T-helper 1 cell treated with Interleukin-12 subunit alpha and Interleukin-12 subunit beta and Interleukin-4 antibody, amounts not matched to agents 30 μg/mL and 1 μg/mL, for 36 hours (primary cell): ENCODE results near the gene SUMO4.

Experiments
- H3K27ac Mint-ChIP-seq: one replicate; pipeline ENCODE4 v1.8.0; 2021; ENCODE audit warnings: mild to moderate bottlenecking, mixed read lengths
- H3K27me3 Mint-ChIP-seq: one replicate; pipeline ENCODE4 v1.8.0; 2021; ENCODE audit warnings: low read depth, mixed read lengths
- H3K36me3 Mint-ChIP-seq: one replicate; pipeline ENCODE4 v1.8.0; 2021; ENCODE audit warnings: low read depth, mixed read lengths
- H3K4me1 Mint-ChIP-seq: one replicate; pipeline ENCODE4 v1.8.0; 2021; ENCODE audit warnings: low read depth, mixed read lengths
- H3K4me3 Mint-ChIP-seq: one replicate; pipeline ENCODE4 v1.8.0; 2021; ENCODE audit warnings: mild to moderate bottlenecking, moderate library complexity, mixed read lengths
- H3K9me3 Mint-ChIP-seq: one replicate; pipeline ENCODE4 v1.8.0; 2021; ENCODE audit warnings: mixed read lengths

SUMO4 gene

GRCh38 chr6:149445573-149445972 lies 45.5 kb downstream of the SUMO4 start:
- Mint-ChIP-seq H3K27me3 (no peaks in the 10 kb centered on the region), H3K27ac (no peak overlapping the region), H3K4me1 (peaks cover 6% of the 10 kb centered on the region), H3K36me3 (peaks cover 19% of the 10 kb centered on the region), H3K4me3 (no peak overlapping the region), H3K9me3 (no peaks in the 10 kb centered on the region)

GRCh38 chr6:149446791-149447376 lies 46.8 kb downstream of the SUMO4 start:
- Mint-ChIP-seq H3K27me3 (no peaks in the 10 kb centered on the region), H3K27ac (peak overlapping the region; percentile 31), H3K36me3 (peaks cover 19% of the 10 kb centered on the region), H3K4me1 (peaks cover 6% of the 10 kb centered on the region), H3K9me3 (no peaks in the 10 kb centered on the region), H3K4me3 (no peak overlapping the region)

GRCh38 chr6:149448821-149449453 lies 48.9 kb downstream of the SUMO4 start:
- no peak overlapping the region for H3K27ac Mint-ChIP-seq
- no peak overlapping the region for H3K4me3 Mint-ChIP-seq
- H3K36me3 Mint-ChIP-seq = peaks cover 27% of the 10 kb centered on the region
- H3K4me1 Mint-ChIP-seq = peaks cover 2% of the 10 kb centered on the region
- no peaks in the 10 kb centered on the region for H3K27me3 Mint-ChIP-seq
- no peaks in the 10 kb centered on the region for H3K9me3 Mint-ChIP-seq

GRCh38 chr6:149449831-149450678 lies 50.0 kb downstream of the SUMO4 start:
- Mint-ChIP-seq H3K4me3 (peak overlapping the region; percentile 48), H3K4me1 (peaks cover 2% of the 10 kb centered on the region), H3K27me3 (no peaks in the 10 kb centered on the region), H3K9me3 (no peaks in the 10 kb centered on the region), H3K27ac (no peak overlapping the region), H3K36me3 (peaks cover 24% of the 10 kb centered on the region)
